Measurements from ENCODE around the gene ERAP2. TPM values are rescaled to one million over a fixed set of nuclear protein-coding genes. Genes with fewer than 3 reads are reported as not detected.

Gene ERAP2
- polyA plus RNA-seq, 3 donors = 3.0 to 20.4 (median 3.4) TPM

DNA sequence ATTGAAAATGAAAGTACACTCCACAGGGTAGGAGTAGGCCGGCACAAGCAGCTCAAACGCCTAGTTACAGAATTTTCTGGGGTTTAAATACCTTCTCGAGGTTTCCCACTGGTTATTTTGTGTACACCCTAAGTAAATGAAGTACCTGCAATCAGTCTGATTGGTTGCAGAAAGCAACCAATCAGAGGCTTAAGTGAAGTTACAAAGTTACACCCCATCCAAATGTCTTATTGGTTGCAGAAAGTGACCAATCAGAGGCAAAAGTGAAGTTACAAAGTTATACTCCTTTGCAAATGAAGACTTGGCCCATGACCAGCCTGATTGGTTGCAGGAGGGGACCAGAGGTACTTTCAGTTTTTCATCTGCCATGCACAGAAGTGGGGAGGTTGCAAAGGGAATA lies 33.2 kb upstream of the ERAP2 start:
- Mint-ChIP-seq H3K27me3 (ENCODE audit: low read depth in 3 of 3) (no peaks in the 10 kb centered on the region), H3K36me3 (no peaks in the 10 kb centered on the region), H3K4me1 (peaks cover 10% of the 10 kb centered on the region), H3K4me3 (no peak overlapping the region), H3K9me3 (peaks cover 0 to 2% (median 0%) of the 10 kb centered on the region in 7 donors), H3K27ac (no peak overlapping the region)
- TF ChIP-seq CTCF (IDR thresholded peaks at IDR 0.05) = no peak
- H3K27ac ChIP-seq (ENCODE audit: low read depth in 1 of 2, low read length in 2 of 2) = no peak overlapping the region
- intact Hi-C loops (cut with micrococcal nuclease) = no loop called here
- no peaks in the 10 kb centered on the region for H3K79me2 ChIP-seq (ENCODE audit: insufficient read depth, low read length)
- no peak overlapping the region for H2AFZ ChIP-seq (ENCODE audit: insufficient read depth, low read depth, low read length, poor library complexity, severe bottlenecking)
- no peak for DNase-seq
- no CpG with 5 or more reads among the region's 3 CpGs for WGBS (ENCODE audit: insufficient coverage)
- H3K9me3 ChIP-seq (replicated peaks in 1 of 2; ENCODE audit: control insufficient read depth in 1 of 2, insufficient read depth in 1 of 2, low read length in 2 of 2) = no peaks in the 10 kb centered on the region
- no peaks in the 10 kb centered on the region for H3K36me3 ChIP-seq (replicated peaks in 1 of 2; ENCODE audit: control insufficient read depth in 1 of 2, insufficient read depth in 2 of 2, low read length in 2 of 2)
- no peak overlapping the region for H3K9ac ChIP-seq (ENCODE audit: insufficient read depth, low read length, poor library complexity, severe bottlenecking)
- no peaks in the 10 kb centered on the region for H4K20me1 ChIP-seq (ENCODE audit: insufficient read depth, low read length)
- H3K27me3 ChIP-seq (ENCODE audit: control insufficient read depth in 2 of 2, insufficient read depth in 2 of 2, low read length in 2 of 2) = no peaks in the 10 kb centered on the region
- H3K4me1 ChIP-seq (ENCODE audit: control insufficient read depth in 1 of 2, insufficient read depth in 2 of 2, low read length in 2 of 2) = peaks cover 0 to 3% of the 10 kb centered on the region in 2 donors
- no peak overlapping the region for H3K4me2 ChIP-seq (replicated peaks; ENCODE audit: extremely low read depth, low read length, poor library complexity, severe bottlenecking)
- no peak overlapping the region for H3K4me3 ChIP-seq (replicated peaks in 1 of 3; ENCODE audit: low read depth in 2 of 3, low read length in 3 of 3)

GRCh38 chr5:96844481-96844990 lies 31.8 kb upstream of the ERAP2 start:
- H3K79me2 ChIP-seq (ENCODE audit: insufficient read depth, low read length) = no peaks in the 10 kb centered on the region
- no peaks in the 10 kb centered on the region for H3K36me3 ChIP-seq (replicated peaks in 1 of 2; ENCODE audit: control insufficient read depth in 1 of 2, insufficient read depth in 2 of 2, low read length in 2 of 2)
- H2AFZ ChIP-seq (ENCODE audit: insufficient read depth, low read depth, low read length, poor library complexity, severe bottlenecking) = peak overlapping the region; percentile 26
- no peak overlapping the region for H3K4me3 ChIP-seq (replicated peaks in 1 of 3; ENCODE audit: low read depth in 2 of 3, low read length in 3 of 3)
- intact Hi-C loops (cut with micrococcal nuclease) = no loop called here
- H3K4me1 ChIP-seq (ENCODE audit: control insufficient read depth in 1 of 2, insufficient read depth in 2 of 2, low read length in 2 of 2) = peaks cover 0 to 3% of the 10 kb centered on the region in 2 donors
- H3K36me3 Mint-ChIP-seq = no peaks in the 10 kb centered on the region
- H3K27ac Mint-ChIP-seq = no peak overlapping the region
- H3K9ac ChIP-seq (ENCODE audit: insufficient read depth, low read length, poor library complexity, severe bottlenecking) = no peak overlapping the region
- peaks cover 10% of the 10 kb centered on the region for H3K4me1 Mint-ChIP-seq
- DNase-seq = no peak
- WGBS (ENCODE audit: insufficient coverage) = no CpG with 5 or more reads among the region's 4 CpGs
- H3K27me3 ChIP-seq (ENCODE audit: control insufficient read depth in 2 of 2, insufficient read depth in 2 of 2, low read length in 2 of 2) = no peaks in the 10 kb centered on the region
- H3K9me3 Mint-ChIP-seq = peaks cover 0 to 3% (median under 1%) of the 10 kb centered on the region in 7 donors
- no peaks in the 10 kb centered on the region for H4K20me1 ChIP-seq (ENCODE audit: insufficient read depth, low read length)
- H3K9me3 ChIP-seq (replicated peaks in 1 of 2; ENCODE audit: control insufficient read depth in 1 of 2, insufficient read depth in 1 of 2, low read length in 2 of 2) = no peaks in the 10 kb centered on the region
- no peak for TF ChIP-seq CTCF (IDR thresholded peaks at IDR 0.05)
- H3K27me3 Mint-ChIP-seq (ENCODE audit: low read depth in 3 of 3) = no peaks in the 10 kb centered on the region
- H3K4me2 ChIP-seq (replicated peaks; ENCODE audit: extremely low read depth, low read length, poor library complexity, severe bottlenecking) = no peak overlapping the region
- no peak overlapping the region for H3K4me3 Mint-ChIP-seq
- H3K27ac ChIP-seq (ENCODE audit: low read depth in 1 of 2, low read length in 2 of 2) = no peak overlapping the region
